Trophoblast cell (in vitro differentiated cells and primary cell): ENCODE results near the gene HEBP2.

Source experiments
- DNase-seq, 2 donors: peaks; one replicate each; pipeline ENCODE4 v3.0.0-alpha.2; 2016
- H2AFZ ChIP-seq: 2 replicates; pipeline ENCODE4 v1.6.1; 2013; ENCODE audit warnings: low read length, moderate library complexity, mild to moderate bottlenecking; ENCODE audit not compliant: insufficient read depth, poor library complexity
- H2AK5ac ChIP-seq: 2 replicates; pipeline ENCODE4 v1.6.1; 2013; ENCODE audit warnings: mild to moderate bottlenecking, low read length
- H2BK120ac ChIP-seq: 2 replicates; pipeline ENCODE4 v1.6.1; 2013; ENCODE audit warnings: low read length, mild to moderate bottlenecking, moderate library complexity; ENCODE audit not compliant: insufficient read depth, poor library complexity
- H2BK12ac ChIP-seq: 2 replicates; pipeline ENCODE4 v1.6.1; 2013; ENCODE audit warnings: mild to moderate bottlenecking, low read length, moderate library complexity
- H2BK5ac ChIP-seq: 2 replicates; pipeline ENCODE4 v1.6.1; 2013; ENCODE audit warnings: low read length, low read depth, moderate library complexity, mild to moderate bottlenecking; ENCODE audit not compliant: poor library complexity
- H3K14ac ChIP-seq: 2 replicates; pipeline ENCODE4 v1.6.1; 2013; ENCODE audit warnings: mild to moderate bottlenecking, low read length
- H3K18ac ChIP-seq: 2 replicates; pipeline ENCODE4 v1.6.1; 2013; ENCODE audit warnings: mild to moderate bottlenecking, low read length
- H3K23ac ChIP-seq: 2 replicates; pipeline ENCODE4 v1.6.1; 2013; ENCODE audit warnings: low read length
- H3K27ac ChIP-seq: 2 replicates; pipeline ENCODE4 v1.5.1; 2013; ENCODE audit warnings: low read depth, mild to moderate bottlenecking, inconsistent platforms, low read length, moderate library complexity
- H3K27me3 ChIP-seq: 2 replicates; pipeline ENCODE4 v1.6.1; 2013; ENCODE audit warnings: inconsistent platforms, mild to moderate bottlenecking, low read length, moderate library complexity; ENCODE audit not compliant: insufficient read depth
- H3K36me3 ChIP-seq, 2 experiments: 1 replicate in 1 of 2; 2 replicates in 1 of 2; pipeline ENCODE4 v1.6.1; 2013; ENCODE audit warnings: low read length in 2 of 2, mild to moderate bottlenecking in 2 of 2, moderate library complexity in 1 of 2; ENCODE audit not compliant: insufficient read depth in 2 of 2, control insufficient read depth in 1 of 2
- H3K4ac ChIP-seq: 2 replicates; pipeline ENCODE4 v1.6.1; 2013; ENCODE audit warnings: low read depth, mild to moderate bottlenecking, low read length, moderate library complexity
- H3K4me1 ChIP-seq, 2 experiments: 1 replicate in 1 of 2; 2 replicates in 1 of 2; pipeline ENCODE4 v1.6.1; 2013; ENCODE audit warnings: low read length in 2 of 2, mild to moderate bottlenecking in 2 of 2, moderate library complexity in 1 of 2; ENCODE audit not compliant: insufficient read depth in 2 of 2, control insufficient read depth in 1 of 2
- H3K4me2 ChIP-seq: 2 replicates; pipeline ENCODE4 v1.6.1; 2013; ENCODE audit warnings: inconsistent platforms, mild to moderate bottlenecking, low read length, moderate library complexity
- H3K4me3 ChIP-seq: 2 replicates; pipeline ENCODE4 v1.5.1; 2013; ENCODE audit warnings: mild to moderate bottlenecking, low read depth, low read length, inconsistent platforms
- H3K79me1 ChIP-seq: one replicate; pipeline ENCODE4 v1.6.1; 2013; ENCODE audit warnings: low read length
- H3K79me2 ChIP-seq: 2 replicates; pipeline ENCODE4 v1.6.1; 2013; ENCODE audit warnings: low read length, mild to moderate bottlenecking; ENCODE audit not compliant: control insufficient read depth, insufficient read depth, poor library complexity
- H3K9ac ChIP-seq: 2 replicates; pipeline ENCODE4 v1.6.1; 2013; ENCODE audit warnings: mild to moderate bottlenecking, low read length
- H3K9me3 ChIP-seq: 2 replicates; pipeline ENCODE4 v1.6.1; 2013; ENCODE audit warnings: low read depth, mild to moderate bottlenecking, control low read depth, inconsistent platforms, low read length; ENCODE audit not compliant: insufficient read depth
- H4K12ac ChIP-seq: 2 replicates; pipeline ENCODE4 v1.6.1; 2013; ENCODE audit warnings: low read depth, mild to moderate bottlenecking, low read length, moderate library complexity
- H4K8ac ChIP-seq: 2 replicates; pipeline ENCODE4 v1.6.1; 2013; ENCODE audit warnings: low read depth, mild to moderate bottlenecking, low read length, moderate library complexity
- H4K91ac ChIP-seq: one replicate; pipeline ENCODE4 v1.6.1; 2013; ENCODE audit warnings: low read depth, mild to moderate bottlenecking, low read length, moderate library complexity
- WGBS: extraction: QIAGEN DNeasy Blood & Tissue Kit; methylation state at CpG from one replicate; pipeline ENCODE4 v1.1.7; 2013; ENCODE audit warnings: missing lambda C conversion rate; ENCODE audit not compliant: insufficient read length, insufficient coverage; ENCODE audit errors: extremely low coverage; 5-methylcytosine and 5-hydroxymethylcytosine counted together

Gene HEBP2

GRCh38 chr6:138441965-138442364, 37.9 kb downstream of the HEBP2 start:
- no peaks in the 10 kb centered on the region for H3K4me1 ChIP-seq

GRCh38 chr6:138442663-138443062, 38.6 kb downstream of the HEBP2 start:
- Histone ChIP-seq H3K27me3 (no peaks in the 10 kb centered on the region), H4K91ac (no peak overlapping the region), H2AK5ac (no peak overlapping the region), H3K4me1 (no peaks in the 10 kb centered on the region), H3K79me1 (no peaks in the 10 kb centered on the region), H3K4ac (no peak overlapping the region), H3K4me3 (no peak overlapping the region), H3K79me2 (no peaks in the 10 kb centered on the region), H4K8ac (no peak overlapping the region), H3K4me2 (no peak overlapping the region), H2BK12ac (no peak overlapping the region), H2BK120ac (no peak overlapping the region), H3K9me3 (no peaks in the 10 kb centered on the region), H3K23ac (no peak overlapping the region), H3K14ac (no peak overlapping the region), H3K36me3 (peaks cover 5 to 8% of the 10 kb centered on the region in 2 experiments), H3K18ac (no peak overlapping the region), H2BK5ac (no peak overlapping the region), H4K12ac (no peak overlapping the region), H3K9ac (no peak overlapping the region), H3K27ac (no peak overlapping the region), H2AFZ (no peak overlapping the region)
- no peak for DNase-seq
- no CpG with 5 or more reads among the region's 2 CpGs for WGBS

More at GRCh38 chr6:138441965-138442364, 37.9 kb downstream of the HEBP2 start:
- no peaks in the 10 kb centered on the region for H3K79me2 ChIP-seq
- H3K36me3 ChIP-seq, result peaks cover 5 to 8% of the 10 kb centered on the region in 2 experiments
- no peaks in the 10 kb centered on the region for H3K79me1 ChIP-seq
- no peak overlapping the region for H4K8ac ChIP-seq
- no peak overlapping the region for H3K18ac ChIP-seq
- no peak overlapping the region for H3K23ac ChIP-seq
- no peak overlapping the region for H3K4ac ChIP-seq
- H3K9me3 ChIP-seq, result no peaks in the 10 kb centered on the region
- H2BK5ac ChIP-seq, result no peak overlapping the region
- no peak overlapping the region for H3K9ac ChIP-seq
- no peak overlapping the region for H2AK5ac ChIP-seq
- DNase-seq, result no peak
- WGBS, result no CpG with 5 or more reads among the region's 6 CpGs
- no peaks in the 10 kb centered on the region for H3K27me3 ChIP-seq
- no peak overlapping the region for H4K91ac ChIP-seq
- H3K14ac ChIP-seq, result no peak overlapping the region
- no peak overlapping the region for H3K4me2 ChIP-seq
- no peak overlapping the region for H3K4me3 ChIP-seq
- no peak overlapping the region for H4K12ac ChIP-seq
- no peak overlapping the region for H3K27ac ChIP-seq
- H2BK120ac ChIP-seq, result no peak overlapping the region
- no peak overlapping the region for H2BK12ac ChIP-seq
- no peak overlapping the region for H2AFZ ChIP-seq

- H3K18ac ChIP-seq, result no peak overlapping the region
- H2BK12ac ChIP-seq, result no peak overlapping the region
- H3K14ac ChIP-seq, result no peak overlapping the region
- H3K79me2 ChIP-seq, result no peaks in the 10 kb centered on the region
- H4K8ac ChIP-seq, result no peak overlapping the region
- H4K12ac ChIP-seq, result no peak overlapping the region
- H3K9me3 ChIP-seq, result no peaks in the 10 kb centered on the region
- H3K27me3 ChIP-seq, result no peaks in the 10 kb centered on the region
- H3K9ac ChIP-seq, result no peak overlapping the region
- no peak overlapping the region for H3K23ac ChIP-seq
- H2BK120ac ChIP-seq, result no peak overlapping the region
- DNase-seq, result no peak
- no peak overlapping the region for H2AFZ ChIP-seq
- no peak overlapping the region for H2BK5ac ChIP-seq
- no peaks in the 10 kb centered on the region for H3K4me1 ChIP-seq
- no peak overlapping the region for H3K4ac ChIP-seq
- H4K91ac ChIP-seq, result no peak overlapping the region
- no peak overlapping the region for H2AK5ac ChIP-seq
- H3K4me2 ChIP-seq, result no peak overlapping the region
- H3K4me3 ChIP-seq, result no peak overlapping the region
- H3K27ac ChIP-seq, result no peak overlapping the region
- H3K79me1 ChIP-seq, result no peaks in the 10 kb centered on the region
- H3K36me3 ChIP-seq, result peaks cover 5 to 8% of the 10 kb centered on the region in 2 experiments
Observed at GRCh38 chr6:138443979-138444378, 40.0 kb downstream of the HEBP2 start.

GRCh38 chr6:138446821-138447220, 42.8 kb downstream of the HEBP2 start:
- Histone ChIP-seq H3K27ac (no peak overlapping the region), H3K27me3 (no peaks in the 10 kb centered on the region), H3K23ac (no peak overlapping the region), H4K91ac (no peak overlapping the region), H4K8ac (no peak overlapping the region), H3K18ac (no peak overlapping the region), H2AK5ac (no peak overlapping the region), H3K4me3 (no peak overlapping the region), H2BK120ac (no peak overlapping the region), H2BK12ac (no peak overlapping the region), H3K79me1 (no peaks in the 10 kb centered on the region), H3K4me2 (no peak overlapping the region), H3K14ac (no peak overlapping the region), H2BK5ac (no peak overlapping the region), H3K4ac (no peak overlapping the region), H3K9ac (no peak overlapping the region), H2AFZ (no peak overlapping the region), H4K12ac (no peak overlapping the region), H3K36me3 (peaks cover 3 to 8% of the 10 kb centered on the region in 2 experiments), H3K4me1 (no peaks in the 10 kb centered on the region), H3K79me2 (no peaks in the 10 kb centered on the region), H3K9me3 (no peaks in the 10 kb centered on the region)
- DNase-seq, result no peak
- no CpG with 5 or more reads among the region's 6 CpGs for WGBS
